Endothelial cell of umbilical vein (primary cell): ENCODE results near the gene RBM47. TPM values are rescaled to one million over a fixed set of nuclear protein-coding genes. Genes with fewer than 3 reads are reported as not detected.
"Not testable (repeated sequence)": the region's sequence is repeated elsewhere in the genome, so short reads cannot be mapped to it uniquely, and the experiment has no call there.

ENCODE experiments used
- BruUV-seq: library from RNA; stranded (reverse); fragments of 400-500 nt; replicated peaks from 2 replicates; lab custom pipeline; 2021; lab: Mats Ljungman, UMichigan
- CTCF ChIA-PET: fragments of 300-600, 350-600 bp; sonication (Branson Sonifier 250); formaldehyde crosslinking; loops from one replicate; lab custom pipeline; 2021; ENCODE audit warnings: antibody characterized with exemption, inconsistent platforms; lab: Charles Lee
- POLR2A ChIA-PET: fragments of 300-600, 350-600 bp; sonication (Branson Sonifier 250); formaldehyde crosslinking; loops from one replicate; lab custom pipeline; 2021; ENCODE audit warnings: antibody characterized with exemption, inconsistent platforms; lab: Charles Lee
- DNase-seq: peaks from one replicate; pipeline ENCODE4 v3.0.0-alpha.2; 2011; ENCODE audit warnings: low read depth, low spot score
- FAIRE-seq: peaks from 2 replicates; lab custom pipeline; 2011; peaks lifted over from hg19 to GRCh38; lab: Jason Lieb, UNC
- H2AFZ ChIP-seq: 2 replicates; pipeline ENCODE4 v1.6.0; 2012; ENCODE audit warnings: low read depth, low read length, control low read depth, inconsistent platforms
- H3K27ac ChIP-seq: 2 replicates; pipeline ENCODE4 v1.5.1; 2011; ENCODE audit warnings: low read depth, mild to moderate bottlenecking, control low read depth, low read length, moderate library complexity; ENCODE audit not compliant: insufficient read depth
- H3K27me3 ChIP-seq, 2 experiments: 2 replicates each; pipeline versions ENCODE4 v1.6.0 to v1.6.1; 2011; ENCODE audit warnings: low read length in 2 of 2, mixed read lengths in 1 of 2; ENCODE audit not compliant: control insufficient read depth in 2 of 2, insufficient read depth in 2 of 2
- H3K36me3 ChIP-seq, 2 experiments: 2 replicates in 1 of 2; 3 replicates in 1 of 2; pipeline ENCODE4 v1.5.1; 2011; ENCODE audit warnings: low read length in 2 of 2, mild to moderate bottlenecking in 1 of 2, moderate library complexity in 1 of 2; ENCODE audit not compliant: control insufficient read depth in 2 of 2, insufficient read depth in 2 of 2; ENCODE audit errors: extremely low read depth in 1 of 2
- H3K4me1 ChIP-seq: 3 replicates; pipeline ENCODE4 v1.5.1; 2011; ENCODE audit warnings: mild to moderate bottlenecking, low read length; ENCODE audit not compliant: control insufficient read depth, insufficient read depth; ENCODE audit errors: extremely low read depth
- H3K4me2 ChIP-seq: 2 replicates; pipeline ENCODE4 v1.6.1; 2011; ENCODE audit warnings: low read length, control low read depth, mixed read lengths; ENCODE audit not compliant: insufficient read depth
- H3K4me3 ChIP-seq, 3 experiments: fragments of 200-600 bp in 1 of 3; sonication (generic), shearing (Covaris generic) in 1 of 3; replicated peaks in 1 of 3; 2 replicates each; pipeline ENCODE4 v1.5.1; 2011 to 2016; ENCODE audit warnings: control low read depth in 3 of 3, low read length in 3 of 3, mild to moderate bottlenecking in 2 of 3, inconsistent platforms in 1 of 3, low read depth in 1 of 3, moderate library complexity in 1 of 3; ENCODE audit not compliant: insufficient read depth in 1 of 3
- H3K79me2 ChIP-seq: 2 replicates; pipeline ENCODE4 v1.6.0; 2012; ENCODE audit warnings: low read length, inconsistent platforms; ENCODE audit not compliant: control insufficient read depth, insufficient read depth
- H3K9ac ChIP-seq: replicated peaks from 2 replicates; pipeline ENCODE3; 2011; ENCODE audit warnings: low read length, control low read depth; ENCODE audit not compliant: insufficient read depth; ENCODE audit errors: extremely low read depth
- H3K9me1 ChIP-seq: replicated peaks from 3 replicates; pipeline ENCODE4 v1.6.0; 2011; ENCODE audit warnings: mild to moderate bottlenecking, low read length; ENCODE audit not compliant: control insufficient read depth, insufficient read depth; ENCODE audit errors: extremely low read depth
- H3K9me3 ChIP-seq: replicated peaks from 2 replicates; pipeline ENCODE4 v1.5.1; 2012; ENCODE audit warnings: low read length, inconsistent platforms; ENCODE audit not compliant: control insufficient read depth, insufficient read depth
- H4K20me1 ChIP-seq: replicated peaks from 2 replicates; pipeline ENCODE3; 2011; ENCODE audit warnings: mild to moderate bottlenecking, low read length; ENCODE audit not compliant: control insufficient read depth, insufficient read depth; ENCODE audit errors: extremely low read depth
- EZH2 ChIP-seq: IDR thresholded peaks from 2 replicates; pipeline ENCODE4 v1.6.1; 2012; ENCODE audit warnings: borderline replicate concordance, low read depth, mild to moderate bottlenecking, moderate library complexity, low read length, inconsistent platforms; ENCODE audit not compliant: severe bottlenecking
- FOS ChIP-seq: IDR thresholded peaks from 2 replicates; pipeline ENCODE4 v1.6.1; 2011; ENCODE audit warnings: mild to moderate bottlenecking, low read length, moderate library complexity, borderline replicate concordance; ENCODE audit not compliant: insufficient read depth
- GATA2 ChIP-seq: IDR thresholded peaks from 2 replicates; pipeline ENCODE4 v1.7.0; 2011; ENCODE audit warnings: low read depth, mild to moderate bottlenecking, moderate library complexity, mixed read lengths, low read length; ENCODE audit not compliant: insufficient read length, insufficient read depth
- JUN ChIP-seq: IDR thresholded peaks from 2 replicates; pipeline ENCODE4 v1.6.1; 2011; ENCODE audit warnings: borderline replicate concordance, low read depth; ENCODE audit not compliant: insufficient read length, insufficient read depth
- MYC ChIP-seq: IDR thresholded peaks from one replicate; pipeline ENCODE4 v1.6.1; 2011; ENCODE audit warnings: mild to moderate bottlenecking, low read depth, low read length
- POLR2A ChIP-seq: IDR thresholded peaks from 2 replicates; pipeline ENCODE4 v1.6.1; 2012; ENCODE audit warnings: low read depth, mild to moderate bottlenecking, control low read depth, low read length
- POLR2AphosphoS5 ChIP-seq: IDR thresholded peaks from 2 replicates; pipeline ENCODE4 v1.6.1; 2012; ENCODE audit warnings: low read depth, mild to moderate bottlenecking, control low read depth, low read length, moderate library complexity; ENCODE audit not compliant: insufficient read depth
- dilution Hi-C: fragments of 300-500 bp; cut with MboI; formaldehyde crosslinking; loops from one replicate; pipeline ENCODE4 v1.15.0; 2019; ENCODE audit warnings: low sequenced_read_pairs; ENCODE audit not compliant: extremely low pct_ligation_motif_present
- intact Hi-C: fragments of 100-400 bp; cut with micrococcal nuclease; formaldehyde crosslinking; loops from one replicate; pipeline ENCODE4 v1.10.0; 2022
- polyA plus RNA-seq, 4 experiments: library from polyadenylated mRNA; depleted of rRNA in 3 of 4; stranded (reverse) in 3 of 4; unstranded in 1 of 4; fragments of >200 nt; gene quantifications; 2 replicates each; pipeline versions ENCODE4 v1.2.1 to v1.2.3, GENCODE V29; 2011 to 2012; ENCODE audit warnings: missing spikeins in 1 of 4
- total RNA-seq: library from RNA; stranded (reverse); gene quantifications from 2 replicates; pipeline ENCODE4 v1.2.3, GENCODE V29; 2021
- TF ChIP-seq, protein P1 (sequence below), 2 donors: IDR thresholded peaks; 1 replicate in 1 of 2; 2 replicates in 1 of 2; pipeline ENCODE4 v1.5.1; 2011; ENCODE audit warnings: low read length in 2 of 2, mild to moderate bottlenecking in 2 of 2, moderate library complexity in 2 of 2, control low read depth in 1 of 2, inconsistent platforms in 1 of 2, low read depth in 1 of 2; ENCODE audit not compliant: insufficient read depth in 1 of 2; ENCODE audit errors: extremely low read depth in 1 of 2
- TF ChIP-seq, protein P2 (sequence below): IDR thresholded peaks from 2 replicates; pipeline ENCODE4 v1.6.1; 2011; ENCODE audit not compliant: insufficient read depth, insufficient read length

Gene RBM47
- total and polyA plus RNA-seq, 2 donors (not counting 3 experiments of a cell fraction or from before 2014, with no cell fraction given) = not detected

DNA sequence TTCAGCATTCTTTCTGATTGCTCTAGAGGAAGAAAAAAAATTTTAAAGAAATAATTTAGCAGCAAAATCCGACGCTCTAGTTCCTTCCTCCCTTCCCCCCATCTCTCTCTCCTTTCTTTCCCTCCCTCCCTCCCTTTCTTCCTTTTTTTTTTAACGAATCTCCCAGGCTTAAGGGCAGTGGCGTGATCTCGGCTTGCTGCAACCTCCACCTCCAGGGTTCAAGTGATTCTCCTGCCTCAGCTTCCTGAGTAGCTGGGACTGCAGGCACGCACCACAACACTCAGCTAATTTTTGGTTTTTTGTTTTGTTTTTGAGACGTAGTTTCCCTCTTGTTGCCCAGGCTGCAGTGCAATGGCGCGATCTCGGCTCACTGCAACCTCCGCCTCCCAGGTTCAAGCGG, 75.0 kb downstream of the RBM47 start:
- H3K9ac ChIP-seq, H3K4me1 ChIP-seq, dilution Hi-C loops, H3K4me3 ChIP-seq, BruUV-seq, H3K9me3 ChIP-seq, H3K27me3 ChIP-seq, FAIRE-seq, intact Hi-C loops, H3K27ac ChIP-seq, H2AFZ ChIP-seq, H3K9me1 ChIP-seq, H4K20me1 ChIP-seq, H3K36me3 ChIP-seq, H3K79me2 ChIP-seq, H3K4me2 ChIP-seq, DNase-seq: not testable (repeated sequence)
- ChIA-PET CTCF (interaction anchor here (1.4 kb wide), 1 partner anchor 20 kb away, joined by 4 read pairs; no protein-coding TSS in a partner anchor), POLR2A (interaction anchor here (0.7 kb wide), 1 partner anchor 580 kb away, joined by 3 read pairs; no protein-coding TSS in a partner anchor)

DNA sequence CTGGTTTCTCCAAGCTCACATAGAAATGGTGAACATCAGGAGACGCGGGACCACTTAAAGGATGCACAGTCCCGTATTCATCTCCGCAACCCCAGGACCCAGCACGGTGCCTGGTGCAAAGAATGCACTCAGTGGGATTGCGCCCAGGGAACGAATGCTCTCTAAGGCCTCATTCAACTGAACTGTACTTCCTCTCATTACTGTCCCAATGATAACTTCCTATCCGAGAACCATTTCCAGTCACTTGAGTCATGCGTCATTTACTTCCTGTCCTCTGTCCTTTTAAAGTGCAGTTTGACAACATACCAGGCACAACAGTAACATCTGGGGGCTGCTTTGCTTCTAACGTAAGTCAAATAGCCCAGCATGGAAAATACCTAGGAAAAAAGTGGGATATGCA, 75.7 kb downstream of the RBM47 start:
- intact Hi-C loops = no loop called here
- H3K27me3 ChIP-seq = peaks cover 0 to 1% of the 10 kb centered on the region in 2 experiments

More for the DNA sequence above, 75.7 kb downstream of the RBM47 start:
- Histone ChIP-seq H3K4me1 (peaks cover 2% of the 10 kb centered on the region), H3K79me2 (no peaks in the 10 kb centered on the region), H3K36me3 (no peaks in the 10 kb centered on the region), H4K20me1 (no peaks in the 10 kb centered on the region), H3K4me2 (no peak overlapping the region), H3K9ac (no peak overlapping the region), H3K27ac (no peak overlapping the region), H3K9me1 (no peaks in the 10 kb centered on the region), H3K4me3 (no peak overlapping the region), H3K9me3 (no peaks in the 10 kb centered on the region), H2AFZ (no peak overlapping the region)
- POLR2A ChIA-PET = interaction anchor here (0.7 kb wide), 1 partner anchor 579 kb away, joined by 3 read pairs; no protein-coding TSS in a partner anchor
- dilution Hi-C loops = no loop called here
- TF ChIP-seq FOS (no peak), JUN (no peak), MYC (no peak), GATA2 (no peak), POLR2AphosphoS5 (no peak), POLR2A (no peak), EZH2 (no peak)
- TF ChIP-seq, protein P1, sequence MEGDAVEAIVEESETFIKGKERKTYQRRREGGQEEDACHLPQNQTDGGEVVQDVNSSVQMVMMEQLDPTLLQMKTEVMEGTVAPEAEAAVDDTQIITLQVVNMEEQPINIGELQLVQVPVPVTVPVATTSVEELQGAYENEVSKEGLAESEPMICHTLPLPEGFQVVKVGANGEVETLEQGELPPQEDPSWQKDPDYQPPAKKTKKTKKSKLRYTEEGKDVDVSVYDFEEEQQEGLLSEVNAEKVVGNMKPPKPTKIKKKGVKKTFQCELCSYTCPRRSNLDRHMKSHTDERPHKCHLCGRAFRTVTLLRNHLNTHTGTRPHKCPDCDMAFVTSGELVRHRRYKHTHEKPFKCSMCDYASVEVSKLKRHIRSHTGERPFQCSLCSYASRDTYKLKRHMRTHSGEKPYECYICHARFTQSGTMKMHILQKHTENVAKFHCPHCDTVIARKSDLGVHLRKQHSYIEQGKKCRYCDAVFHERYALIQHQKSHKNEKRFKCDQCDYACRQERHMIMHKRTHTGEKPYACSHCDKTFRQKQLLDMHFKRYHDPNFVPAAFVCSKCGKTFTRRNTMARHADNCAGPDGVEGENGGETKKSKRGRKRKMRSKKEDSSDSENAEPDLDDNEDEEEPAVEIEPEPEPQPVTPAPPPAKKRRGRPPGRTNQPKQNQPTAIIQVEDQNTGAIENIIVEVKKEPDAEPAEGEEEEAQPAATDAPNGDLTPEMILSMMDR (IDR thresholded peaks at IDR 0.05; ENCODE audit: extremely low read depth in 1 of 2, insufficient read depth in 1 of 2, low read depth in 1 of 2, low read length in 2 of 2) = no peak
- TF ChIP-seq, protein P2, sequence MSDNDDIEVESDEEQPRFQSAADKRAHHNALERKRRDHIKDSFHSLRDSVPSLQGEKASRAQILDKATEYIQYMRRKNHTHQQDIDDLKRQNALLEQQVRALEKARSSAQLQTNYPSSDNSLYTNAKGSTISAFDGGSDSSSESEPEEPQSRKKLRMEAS = no peak
- no peak for FAIRE-seq
- CTCF ChIA-PET = interaction anchor here (0.6 to 1.4 kb wide), 4 partner anchors 21 to 1634 kb away, joined by 3 to 4 read pairs (median 4); no protein-coding TSS in a partner anchor
- no TSS peak for BruUV-seq
- no peak for DNase-seq
